Neural progenitor cell (in vitro differentiated cells): ENCODE results near the gene DTNBP1.

Experiments used
- CTCF ChIP-seq: fragments of 200-600 bp; sonication (generic); IDR thresholded peaks from 2 replicates; pipeline ENCODE4 v1.5.1; 2017; ENCODE audit warnings: antibody characterized with exemption, mild to moderate bottlenecking
- EZH2 ChIP-seq: fragments of 200-600 bp; sonication (generic); IDR thresholded peaks from 2 replicates; pipeline ENCODE4 v1.6.1; 2017; ENCODE audit warnings: antibody characterized with exemption, mild to moderate bottlenecking, moderate library complexity
- EZH2phosphoT487 ChIP-seq: fragments of 200-600 bp; sonication (generic); IDR thresholded peaks from 2 replicates; pipeline ENCODE4 v1.6.1; 2017; ENCODE audit warnings: antibody characterized with exemption

- TF ChIP-seq CTCF, result no peak
- no peak for TF ChIP-seq EZH2
- no peak for TF ChIP-seq EZH2phosphoT487
These were observed 20.4 kb upstream of the DTNBP1 start for GRCh38 chr6:15682965-15683822.
